ENCODE data around the gene RASA2.
"Not testable (repeated sequence)": the region's sequence is repeated elsewhere in the genome, so short reads cannot be mapped to it uniquely, and the experiment has no call there.

RASA2 gene

GRCh38 chr3:141578202-141578973, 91.6 kb downstream of the RASA2 start:
- no peak for DNase-seq

GRCh38 chr3:141594357-141594756, 107.5 kb downstream of the RASA2 start:
- DNase-seq, result no peak

GRCh38 chr3:141597931-141598330, 111.1 kb downstream of the RASA2 start:
- no peak for DNase-seq

DNA sequence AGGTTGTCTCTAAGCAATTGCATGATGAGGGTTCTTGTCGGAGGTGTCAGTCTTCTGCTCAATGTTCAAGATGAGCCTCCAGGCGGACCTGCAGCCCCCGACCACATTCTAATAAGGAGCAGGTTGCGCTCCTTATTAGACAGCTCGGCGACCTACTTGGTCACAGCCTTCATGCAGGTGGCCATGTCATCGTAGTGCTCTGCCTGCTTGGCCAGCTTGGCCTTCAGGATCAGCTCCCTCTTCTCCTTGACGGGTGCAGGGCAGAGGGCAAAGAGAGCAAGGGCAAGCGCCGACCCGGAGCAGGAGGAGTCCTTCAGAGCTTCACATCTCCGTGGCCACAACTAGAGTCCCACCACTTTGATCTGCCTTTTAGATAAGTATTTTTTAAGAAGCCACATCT, 113.5 kb downstream of the RASA2 start:
- DNase-seq, result no peak

DNA sequence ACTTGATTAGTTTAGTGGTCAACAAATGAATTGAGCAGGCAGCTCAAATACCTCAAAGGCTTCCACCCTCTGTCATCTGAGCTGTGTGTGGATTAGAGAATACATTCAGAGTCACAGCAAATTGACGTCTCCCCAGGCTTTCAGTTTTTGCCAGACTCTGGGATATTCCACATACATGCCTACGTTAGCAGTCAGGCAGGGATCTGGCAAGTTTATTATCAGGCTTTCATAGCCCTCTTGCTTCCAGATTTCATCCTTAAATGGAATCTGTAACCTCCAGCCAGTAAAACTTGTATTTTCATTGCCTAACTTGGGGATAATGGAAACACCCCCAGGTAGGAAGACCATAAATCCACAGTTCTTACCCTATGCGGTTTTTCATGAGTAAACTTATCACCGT, 115.9 kb downstream of the RASA2 start:
- no peak for DNase-seq

- no peak for DNase-seq
Observed at GRCh38 chr3:141603473-141604035, 116.7 kb downstream of the RASA2 start.

DNA sequence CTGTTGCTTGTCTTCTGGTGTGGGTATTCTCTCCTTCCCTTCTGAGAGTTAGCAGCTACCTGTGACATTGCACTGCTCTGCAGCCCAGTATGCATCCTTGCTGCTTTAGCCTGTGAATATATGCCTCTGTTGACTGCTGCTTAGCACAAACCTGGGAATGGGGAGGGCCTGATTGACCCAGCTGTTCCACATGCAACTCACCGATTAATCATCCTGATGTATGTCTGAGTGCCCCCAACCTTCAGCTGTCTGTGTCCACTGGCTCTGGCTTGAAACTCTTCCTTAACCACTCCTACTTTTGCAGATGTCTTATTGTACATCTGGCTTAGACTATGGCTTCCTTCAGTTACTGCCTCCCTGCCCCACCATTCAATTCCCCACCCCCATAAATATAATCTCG, 119.1 kb downstream of the RASA2 start:
- no peak for DNase-seq

GRCh38 chr3:141608438-141608837, 121.6 kb downstream of the RASA2 start:
- no peak for DNase-seq

DNA sequence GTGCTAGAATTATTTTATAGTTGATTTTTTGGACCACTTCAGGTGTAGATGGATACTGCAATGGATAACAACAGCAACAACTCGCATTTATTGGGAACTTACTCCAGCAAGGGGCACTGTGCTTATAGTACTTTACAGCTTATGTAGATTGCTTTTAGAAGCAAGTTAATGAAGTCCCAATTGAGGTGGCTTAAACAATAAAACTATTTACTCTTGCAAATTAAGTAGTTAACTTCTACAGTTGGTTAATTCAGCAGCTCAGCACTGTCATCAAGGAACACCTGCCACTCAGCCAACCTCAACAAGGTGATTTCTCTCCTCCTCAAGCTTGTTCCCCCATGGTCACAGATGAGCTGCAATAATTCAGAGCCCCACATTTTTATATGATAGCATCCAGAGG, 124.1 kb downstream of the RASA2 start:
- DNase-seq, result no peak

DNA sequence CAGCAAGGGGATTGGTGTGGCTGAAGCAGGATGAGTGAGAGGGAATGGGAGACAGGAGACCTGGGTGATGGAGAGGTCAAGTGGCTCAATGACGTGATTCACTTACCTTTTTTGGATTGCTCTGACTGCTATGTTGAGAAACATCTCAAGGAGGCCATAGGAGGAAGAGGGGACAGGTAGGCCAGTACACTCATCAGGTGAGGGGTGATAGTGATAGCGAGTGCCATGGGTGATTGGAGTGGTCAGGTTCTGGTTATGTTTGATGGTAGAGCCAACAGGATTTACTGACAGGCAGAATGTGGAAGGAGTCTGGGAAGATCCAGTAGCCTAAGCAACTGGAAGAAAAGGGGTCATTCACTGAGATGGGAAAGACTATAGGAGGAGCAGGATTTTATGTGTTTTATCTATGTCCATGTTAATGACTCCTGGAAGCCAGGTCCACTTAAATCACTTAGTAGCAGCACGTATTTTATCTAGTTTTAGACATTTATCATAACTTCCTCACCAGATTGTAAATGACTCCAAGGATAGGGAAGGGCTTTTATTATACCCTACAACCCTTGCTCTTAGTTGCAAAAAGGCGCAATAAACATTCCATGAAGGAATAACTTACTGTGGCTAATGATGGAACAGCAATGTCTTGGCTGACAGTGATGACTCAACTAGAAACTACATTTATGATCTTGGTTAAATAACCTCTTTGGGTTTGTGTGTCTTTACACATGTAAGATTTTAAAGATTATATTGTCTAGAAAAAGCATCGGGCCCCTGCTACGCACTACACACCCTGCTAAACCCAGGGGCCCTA, 131.5 kb downstream of the RASA2 start:
- DNase-seq, result no peak

DNA sequence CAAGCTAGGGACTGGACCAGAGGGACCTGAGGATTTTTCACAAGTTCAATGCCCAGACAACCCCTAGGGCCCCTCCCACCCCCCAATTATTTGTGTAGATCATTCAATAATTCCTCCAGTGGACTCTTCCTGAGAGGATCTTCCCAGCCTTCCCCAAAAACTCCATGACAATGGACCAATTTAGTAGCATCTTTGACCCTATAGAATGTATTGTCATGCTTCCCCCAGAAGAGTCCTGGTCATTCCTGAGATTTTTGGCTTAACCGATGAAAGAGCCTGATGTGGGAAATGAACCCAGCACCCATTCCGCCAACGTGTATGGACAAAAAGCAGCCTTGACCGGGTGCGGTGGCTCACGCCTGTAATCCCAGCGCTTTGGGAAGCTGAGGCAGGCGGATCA, 132.1 kb downstream of the RASA2 start:
- no peak for DNase-seq

DNA sequence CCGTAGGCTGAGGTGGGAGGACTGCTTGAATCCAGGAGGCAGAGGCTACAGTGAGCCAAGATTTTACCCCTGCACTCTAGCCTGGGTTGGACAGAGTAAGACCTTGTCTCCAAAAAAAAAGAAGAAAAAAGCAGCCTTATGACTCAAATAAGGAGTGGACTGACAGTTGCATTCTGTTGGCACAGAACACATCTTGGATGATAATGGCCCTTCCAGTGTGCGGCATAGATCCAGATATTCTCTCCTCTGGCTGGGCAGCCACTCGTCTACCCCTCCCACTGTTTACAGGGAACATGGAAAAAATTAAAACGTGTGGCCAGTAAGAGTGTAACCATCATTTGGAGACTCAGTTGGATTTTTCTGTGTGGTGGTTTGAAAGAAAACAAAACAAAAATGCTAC, 132.6 kb downstream of the RASA2 start:
- DNase-seq, result no peak

- DNase-seq, result no peak
Observed at GRCh38 chr3:141623691-141624090, 136.9 kb downstream of the RASA2 start.

GRCh38 chr3:141625506-141625905, 138.7 kb downstream of the RASA2 start:
- no peak for DNase-seq

GRCh38 chr3:141628334-141628733, 141.5 kb downstream of the RASA2 start:
- DNase-seq, result not testable (repeated sequence)

DNA sequence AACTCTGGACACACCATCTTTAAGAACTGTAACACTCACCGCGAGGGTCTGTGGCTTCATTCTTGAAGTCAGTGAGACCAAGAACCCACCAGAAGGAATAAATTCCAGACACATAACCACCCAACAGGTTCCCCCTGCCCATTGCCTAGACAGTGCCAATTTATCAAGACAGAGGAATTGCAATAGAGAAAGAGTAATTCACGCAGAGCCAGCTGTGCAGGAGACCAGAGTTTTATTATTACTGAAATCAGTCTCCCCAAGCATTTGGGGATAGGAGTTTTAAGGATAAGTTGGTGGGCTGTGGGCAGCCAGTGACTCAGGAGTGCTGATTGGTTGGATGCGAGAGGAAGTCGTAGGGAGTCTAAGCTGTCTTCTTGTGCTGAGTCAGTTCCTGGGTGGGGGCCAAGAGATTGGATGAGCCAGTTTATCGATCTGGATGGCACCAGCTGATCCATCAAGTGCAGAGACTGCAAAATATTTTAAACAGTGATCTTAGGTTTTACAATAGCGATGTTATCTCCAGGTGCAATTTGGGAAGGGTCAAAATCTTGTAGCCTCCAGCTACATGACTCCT, 142.1 kb downstream of the RASA2 start:
- not testable (repeated sequence) for DNase-seq

- no peak for DNase-seq
Observed at GRCh38 chr3:141629976-141630375, 143.1 kb downstream of the RASA2 start.

DNA sequence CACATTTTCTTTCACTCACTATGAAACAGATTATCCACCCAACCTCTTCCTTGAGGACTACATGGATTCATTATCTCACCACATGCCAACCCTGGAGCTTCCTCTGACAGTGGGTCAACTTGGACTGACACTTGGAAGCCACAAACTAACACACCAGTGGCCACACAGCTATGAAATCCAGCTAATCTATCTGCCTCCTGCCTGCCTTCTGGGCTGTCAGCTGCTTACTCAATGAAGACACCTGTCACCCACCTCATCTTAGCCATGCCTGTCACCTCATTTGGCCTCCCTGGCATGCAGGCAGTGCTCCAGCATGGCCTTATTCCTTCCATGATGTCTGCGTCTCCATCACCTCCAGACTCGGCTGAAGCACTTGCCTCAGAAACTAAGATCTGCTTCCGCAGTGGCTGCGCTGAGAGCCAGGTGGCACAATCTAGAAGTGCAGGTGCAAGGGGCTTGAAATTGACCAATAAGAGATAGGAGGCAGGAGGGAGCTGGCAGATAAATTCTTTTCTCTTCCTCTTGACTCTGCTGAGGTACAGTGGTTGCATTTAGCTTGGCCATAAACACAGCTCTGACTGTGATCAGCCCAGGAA, 146.1 kb downstream of the RASA2 start:
- DNase-seq, result no peak

DNA sequence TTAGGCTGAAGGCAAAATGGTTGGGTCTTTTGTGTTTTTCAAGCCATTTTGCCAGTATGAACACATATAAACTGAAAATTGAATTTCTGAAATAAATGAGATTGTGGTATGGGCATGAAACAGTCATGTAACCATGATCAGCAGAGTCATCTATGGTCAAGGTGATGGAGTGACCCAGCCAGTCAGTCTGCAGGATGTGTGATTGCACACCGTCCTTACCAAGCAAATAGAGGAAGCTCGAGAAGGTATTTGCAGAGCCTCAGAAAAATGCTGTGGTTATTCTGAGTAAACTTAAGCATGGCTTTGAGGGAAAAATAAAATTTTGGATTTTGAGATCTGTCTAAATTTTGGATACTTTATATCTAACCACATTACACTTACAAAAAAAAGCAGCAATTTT, 155.4 kb downstream of the RASA2 start:
- DNase-seq, result no peak

GRCh38 chr3:141643391-141643790, 156.6 kb downstream of the RASA2 start:
- no peak for DNase-seq

- no peak for DNase-seq
Observed at GRCh38 chr3:141643796-141644195, 157.0 kb downstream of the RASA2 start.

GRCh38 chr3:141644931-141645330, 158.1 kb downstream of the RASA2 start:
- DNase-seq, result peak in 6 of 14 donors; percentile 3 to 28 (median 18)

Data from C1 segment of cervical spinal cord (tissue), 14 donors.